Activated T-cell treated with anti-CD3 and anti-CD28 coated beads for 4 hours (primary cell): ENCODE results near the gene BAZ2A.
A peak's percentile ranks its signal among the peaks of the same experiment; 100 is the strongest.

ENCODE experiments used
- DNase-seq: peaks from one replicate; pipeline ENCODE4 v3.0.0-alpha.2; 2020

Gene BAZ2A

DNA sequence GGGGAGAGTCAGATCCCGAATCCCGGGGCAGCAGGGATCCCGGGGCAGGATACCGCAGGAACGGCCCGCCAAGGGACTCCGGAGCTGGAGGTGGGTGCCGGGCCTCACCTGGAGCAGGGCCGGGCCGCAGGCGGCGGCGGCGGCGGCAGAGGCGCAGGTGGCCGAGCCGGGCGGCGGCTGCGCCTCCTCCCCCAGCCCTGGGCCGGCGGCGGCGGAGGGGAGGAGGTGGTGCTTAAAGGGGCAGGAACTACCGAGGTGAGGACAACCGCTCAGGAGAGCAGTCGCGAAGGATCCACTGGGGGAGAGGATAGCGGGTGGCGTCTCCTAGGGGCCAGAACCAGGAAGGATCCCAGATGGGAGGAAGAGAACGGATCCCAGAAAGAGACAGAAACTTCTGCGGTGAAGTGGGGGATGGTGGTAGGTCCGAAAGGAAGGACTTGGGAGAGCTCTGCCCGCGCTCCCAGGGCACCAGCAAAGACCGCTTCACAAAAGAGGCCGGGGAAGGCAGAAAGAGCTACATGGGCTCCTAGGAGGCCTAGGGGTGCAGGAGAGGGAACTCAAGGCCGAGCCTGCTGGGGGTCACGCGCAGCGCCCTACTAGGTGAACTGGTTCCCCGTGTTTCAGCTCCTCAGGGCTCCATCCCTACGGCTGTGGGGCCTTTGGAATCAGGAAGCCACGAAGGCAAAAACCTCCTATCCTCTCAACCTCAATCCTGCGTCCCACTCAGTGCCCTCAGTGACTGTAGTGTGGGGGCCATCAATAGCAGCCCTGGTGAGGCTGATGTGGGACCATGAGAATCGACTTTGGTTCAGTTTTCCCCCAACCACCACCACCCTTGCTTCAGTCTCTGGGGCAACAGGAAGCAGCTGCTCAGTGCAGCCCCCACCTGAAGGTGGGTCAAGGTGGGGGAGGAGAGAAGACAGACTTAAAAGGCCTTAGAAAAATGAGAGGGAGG, 5.0 kb upstream of the BAZ2A start:
- peak; percentile 37 for DNase-seq

DNA sequence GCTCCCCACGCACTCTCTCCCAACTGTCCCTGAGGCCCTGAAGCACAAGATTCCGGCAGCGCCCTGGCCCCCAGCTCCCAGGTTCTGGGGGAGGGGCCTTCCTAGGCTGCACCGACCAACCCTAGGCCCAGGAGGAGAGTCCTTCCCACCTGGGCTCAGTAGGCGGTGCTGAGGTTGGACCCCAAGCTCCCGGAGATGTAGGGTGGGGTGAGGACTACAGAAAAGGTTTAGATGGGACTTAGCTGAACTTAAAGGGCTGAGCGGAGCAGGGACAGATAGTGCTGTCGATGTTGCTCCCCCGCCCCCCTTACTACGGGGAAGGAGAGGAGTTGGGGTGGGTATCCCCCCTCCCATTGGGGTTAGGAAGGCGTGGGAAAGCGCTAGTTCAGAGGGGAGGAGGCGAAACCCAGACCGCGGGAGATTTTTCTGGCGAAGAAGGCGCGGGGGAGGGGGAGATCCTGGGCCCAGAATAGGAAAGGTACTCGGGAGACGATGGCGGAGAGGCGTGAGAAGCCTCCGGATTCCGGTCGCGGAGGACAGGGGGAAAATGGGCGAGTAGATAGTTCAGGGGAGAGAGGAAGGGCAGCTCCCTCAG, 4.2 kb upstream of the BAZ2A start:
- peak; percentile 21 for DNase-seq

DNA sequence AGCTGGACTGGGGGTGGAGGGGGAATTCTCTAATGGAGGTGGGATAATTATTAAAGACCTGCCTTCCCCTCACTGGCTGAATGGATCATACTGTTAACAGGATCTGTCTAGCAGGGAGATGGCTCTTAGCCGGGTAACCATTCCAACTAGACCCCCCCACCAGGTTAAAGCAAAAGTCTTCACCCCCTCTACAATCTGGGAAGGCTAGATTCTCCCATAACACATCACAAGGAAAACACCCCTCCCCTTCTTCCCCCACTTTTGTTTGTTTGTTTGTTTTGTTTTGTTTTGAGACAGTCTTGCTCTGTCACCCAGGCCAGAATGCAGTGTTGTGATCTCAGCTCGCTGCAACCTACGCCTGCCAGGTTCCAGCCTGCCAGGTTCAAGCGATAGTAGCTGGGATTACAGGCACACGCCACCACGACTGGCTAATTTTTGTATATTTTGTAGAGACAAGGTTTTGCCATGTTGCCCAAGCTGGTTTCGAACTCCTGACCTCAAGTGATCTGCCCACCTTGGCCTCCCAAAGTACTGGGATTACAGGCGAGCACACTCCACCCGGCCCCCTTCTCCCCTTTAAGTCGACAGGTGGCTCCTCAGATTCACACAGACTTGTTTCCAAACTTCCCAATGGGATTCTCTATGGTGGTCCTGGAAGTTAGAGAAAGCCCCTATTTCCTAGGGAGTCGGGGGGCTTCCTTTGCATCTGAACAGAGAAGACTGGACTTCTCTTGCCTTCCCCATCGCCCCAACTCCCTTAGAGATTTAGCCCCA, 3.5 kb upstream of the BAZ2A start:
- no peak for DNase-seq

DNA sequence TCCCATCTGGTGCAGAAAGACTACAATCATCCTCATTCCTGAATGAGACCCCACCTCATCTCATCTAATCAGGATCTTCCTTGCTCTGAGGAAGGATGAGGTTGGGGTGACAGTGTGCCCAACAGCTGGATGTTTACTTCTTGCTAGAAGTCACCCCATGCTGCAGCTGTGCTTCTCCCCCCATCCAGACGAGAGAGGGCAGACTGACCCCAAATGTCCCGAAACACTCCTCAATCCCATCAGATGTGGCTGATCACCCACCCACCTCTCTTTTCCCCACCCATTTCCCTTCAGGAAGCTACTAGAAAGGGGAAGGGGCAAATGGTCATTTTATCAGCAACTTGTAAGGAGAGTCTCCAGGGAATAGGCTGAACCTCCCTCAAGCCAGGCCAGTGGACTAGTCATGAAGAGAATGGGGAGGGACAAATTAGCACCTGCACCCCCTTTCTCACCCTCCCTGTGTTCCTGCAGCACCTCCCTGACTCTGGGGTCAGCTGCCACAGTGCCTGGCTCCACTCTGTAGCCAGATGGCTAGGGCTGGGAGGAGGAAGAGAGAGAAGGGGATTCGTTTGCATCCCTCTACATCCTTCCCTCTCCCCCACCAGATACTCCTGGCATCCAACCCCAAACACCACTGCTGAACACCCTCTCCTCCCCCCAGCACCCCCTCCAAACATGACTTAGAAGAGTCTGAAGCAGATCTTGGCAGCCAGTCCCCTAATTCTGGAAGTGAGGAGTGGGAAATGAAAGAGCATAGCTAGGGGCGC, 2.8 kb upstream of the BAZ2A start:
- DNase-seq: no peak

DNA sequence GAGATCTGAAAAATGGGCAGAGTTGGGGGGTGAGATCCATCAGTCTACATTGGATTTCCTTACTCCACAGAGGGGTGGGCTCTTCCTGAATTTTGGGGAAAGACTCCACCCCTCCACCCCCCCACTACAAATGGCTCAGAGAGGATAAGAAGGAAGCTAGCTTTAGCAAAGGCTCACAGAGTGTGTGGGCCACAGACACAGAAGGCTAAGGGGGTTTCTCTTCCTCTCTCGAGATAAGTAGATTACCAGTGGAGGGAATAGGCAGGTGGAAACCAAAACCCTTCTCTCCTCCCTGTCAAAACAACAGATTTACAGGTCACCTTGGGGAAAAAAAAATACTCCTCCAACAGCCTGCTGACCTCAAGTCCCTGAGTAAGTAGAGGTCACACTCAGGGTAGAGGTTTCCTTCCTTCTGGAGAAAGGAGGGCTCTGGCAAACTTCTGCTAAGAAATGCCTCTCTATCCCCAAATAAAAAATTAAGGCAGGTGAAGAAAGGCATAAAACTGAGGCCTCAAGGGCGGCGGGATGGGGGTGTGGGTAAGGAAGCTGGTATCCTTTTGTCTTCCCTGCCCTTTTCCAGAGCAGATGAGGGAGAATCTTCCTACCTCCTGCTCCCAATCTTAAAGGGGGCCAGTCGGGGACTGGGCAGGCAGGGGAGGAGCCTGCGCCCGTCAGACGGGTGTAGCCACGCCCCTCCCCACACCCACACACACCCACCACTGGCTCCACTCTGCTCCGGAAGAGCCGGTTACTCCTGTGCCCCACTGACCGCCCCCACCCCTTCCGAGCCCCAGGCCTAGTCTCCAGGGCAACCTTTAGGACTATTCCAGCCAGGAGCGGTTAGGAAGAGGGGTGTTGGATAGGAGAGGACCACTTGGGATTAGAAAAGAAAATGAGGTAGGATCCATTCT, 1.9 kb upstream of the BAZ2A start:
- peak; percentile 60 for DNase-seq

DNA sequence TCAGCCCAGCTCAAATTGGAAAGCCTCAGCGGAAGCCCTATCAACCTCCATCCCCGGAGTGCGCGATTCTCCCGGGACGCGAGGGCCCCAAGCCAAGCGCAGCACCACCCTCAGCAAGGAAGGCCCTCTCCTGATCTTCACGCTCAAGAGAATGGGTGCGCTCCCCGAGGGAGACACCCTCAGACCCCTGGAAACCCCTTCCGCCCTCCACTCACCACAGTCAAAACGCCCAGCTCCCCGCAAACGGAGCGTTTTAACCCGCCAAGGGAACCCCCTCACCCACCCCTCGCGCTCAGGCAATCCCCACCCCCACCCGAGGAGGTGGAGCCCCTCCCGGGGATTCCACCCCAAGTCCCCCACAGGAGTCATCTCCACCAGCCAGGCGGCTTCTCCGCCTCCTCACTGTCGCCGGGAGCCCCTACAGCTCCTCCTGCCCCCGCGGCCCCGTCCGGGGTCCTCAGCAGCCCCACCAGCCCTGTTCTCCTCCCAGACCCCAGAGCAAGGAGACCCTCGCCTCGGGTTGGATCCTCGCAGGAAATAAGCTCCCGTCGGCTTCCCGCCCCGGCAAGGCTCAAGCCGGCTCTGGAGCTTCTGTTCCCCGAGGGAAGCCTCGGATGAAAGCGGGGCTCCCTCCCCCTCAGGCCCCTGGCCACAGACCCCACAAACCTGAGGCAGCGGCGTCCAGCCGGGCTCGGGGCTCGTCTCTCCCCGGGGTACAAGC, 507 bp downstream of the BAZ2A start:
- DNase-seq: peak; percentile 33

DNA sequence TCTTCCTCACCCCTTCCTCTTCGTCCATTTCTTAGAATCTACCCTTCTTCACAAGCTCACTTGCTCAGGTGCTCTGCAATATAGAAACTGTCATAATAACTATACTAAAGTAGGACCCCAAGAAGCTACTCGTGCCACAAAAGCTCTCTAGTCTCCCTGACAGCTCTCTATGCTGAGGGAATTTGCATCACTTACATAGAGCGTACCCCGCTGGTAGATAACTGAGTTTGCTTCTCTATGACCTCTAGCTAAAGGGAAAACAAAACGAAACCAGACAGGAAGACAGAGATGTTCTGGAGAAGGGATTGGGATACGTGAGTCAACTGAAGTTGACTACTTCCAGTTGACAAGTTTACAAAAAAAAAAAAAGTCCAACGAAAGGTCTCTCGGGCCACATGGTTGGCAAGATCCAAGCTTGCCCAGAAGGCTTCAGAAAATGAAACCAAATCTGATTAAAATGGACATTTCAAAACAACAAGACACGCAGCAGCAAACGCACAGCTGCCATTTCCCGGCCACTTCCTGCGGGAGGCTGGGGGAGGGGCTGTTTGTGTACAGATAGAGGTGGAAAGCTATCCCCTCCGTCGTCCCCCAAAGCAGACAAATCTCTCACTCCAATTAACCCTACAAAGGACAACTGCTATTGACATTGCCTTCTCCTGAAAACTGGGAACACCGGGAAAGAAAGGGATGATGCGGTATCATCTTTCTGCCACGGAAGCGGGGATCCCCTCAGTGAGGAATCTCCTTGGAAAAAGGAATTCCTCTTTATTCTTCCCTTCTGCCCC, 1.3 kb downstream of the BAZ2A start:
- DNase-seq: peak; percentile 42

DNA sequence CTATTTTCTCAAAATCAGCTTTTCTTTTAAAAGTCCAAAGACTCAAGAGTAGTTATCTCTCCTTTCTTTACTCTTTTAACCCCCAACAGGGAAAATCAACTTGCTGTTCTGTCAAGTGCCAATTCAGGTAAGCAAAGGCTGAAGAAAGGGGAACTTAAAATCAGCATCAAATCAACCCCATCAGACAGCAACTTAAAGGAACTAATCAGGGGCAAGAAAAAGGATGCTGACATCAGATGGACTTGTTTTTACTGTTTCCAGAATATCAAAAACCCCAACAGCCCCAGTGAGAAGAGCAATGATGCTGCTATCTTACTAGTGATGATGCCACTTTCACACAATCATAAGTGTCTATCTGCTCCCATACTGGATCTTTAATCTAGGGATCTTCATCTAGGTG, 3.4 kb downstream of the BAZ2A start:
- DNase-seq: no peak

DNA sequence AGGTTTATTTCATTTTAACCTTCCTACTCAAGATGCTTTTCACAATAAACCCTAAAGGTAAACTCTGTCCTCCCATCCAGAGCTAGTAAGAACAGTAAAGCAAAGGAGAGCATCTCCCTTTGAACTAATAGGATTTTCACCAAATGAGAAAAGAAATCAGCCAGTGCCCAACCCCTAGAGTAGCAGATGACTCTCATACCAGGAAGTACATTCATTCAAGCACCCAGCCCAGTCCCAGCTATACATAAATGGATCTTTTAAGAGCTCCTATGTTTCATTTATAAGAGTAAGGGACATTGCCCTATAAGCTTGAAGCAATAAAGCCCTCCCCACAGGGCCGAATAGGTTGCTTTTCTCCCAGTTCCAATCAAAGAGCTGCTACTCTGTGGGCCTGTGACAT, 7.6 kb downstream of the BAZ2A start:
- no peak for DNase-seq

DNA sequence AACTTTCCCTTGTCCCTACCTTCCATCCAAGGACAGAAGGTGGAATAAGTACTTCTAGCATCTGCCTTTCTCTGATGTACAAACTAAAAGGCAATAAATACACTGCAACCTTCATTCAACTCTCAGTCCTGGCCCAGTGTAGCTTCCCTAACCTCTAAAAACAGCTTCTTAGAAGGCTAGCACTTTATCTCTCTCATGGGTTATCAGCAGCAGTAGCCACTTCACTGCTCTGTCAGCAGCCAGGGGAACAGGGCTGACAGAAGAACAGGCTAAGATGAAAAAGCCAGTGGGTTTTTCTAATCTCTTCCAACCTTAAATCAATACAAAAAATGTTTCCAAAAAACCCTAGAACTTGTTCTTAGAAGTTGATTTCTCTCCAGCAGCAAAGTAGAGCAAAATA, 13.2 kb downstream of the BAZ2A start:
- DNase-seq: no peak

DNA sequence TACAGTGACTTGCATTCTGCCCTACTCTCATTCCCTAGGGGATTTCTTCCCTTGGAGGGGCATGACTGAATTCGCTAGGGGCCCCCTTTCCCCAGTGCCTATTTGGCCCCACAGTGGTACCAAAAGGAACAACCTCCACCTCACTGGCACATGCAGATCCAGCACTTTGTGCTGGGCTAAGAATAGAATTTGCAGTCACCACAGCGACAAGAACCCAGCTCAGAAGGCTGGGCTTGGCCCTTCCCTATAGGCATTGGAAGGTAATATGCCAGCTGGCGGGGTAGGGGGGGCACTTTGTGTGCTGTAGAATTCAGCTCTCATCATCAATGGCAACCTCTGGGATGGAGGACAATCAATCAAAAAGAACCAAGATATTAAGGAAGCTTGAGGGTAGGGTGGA, 13.9 kb downstream of the BAZ2A start:
- no peak for DNase-seq

DNA sequence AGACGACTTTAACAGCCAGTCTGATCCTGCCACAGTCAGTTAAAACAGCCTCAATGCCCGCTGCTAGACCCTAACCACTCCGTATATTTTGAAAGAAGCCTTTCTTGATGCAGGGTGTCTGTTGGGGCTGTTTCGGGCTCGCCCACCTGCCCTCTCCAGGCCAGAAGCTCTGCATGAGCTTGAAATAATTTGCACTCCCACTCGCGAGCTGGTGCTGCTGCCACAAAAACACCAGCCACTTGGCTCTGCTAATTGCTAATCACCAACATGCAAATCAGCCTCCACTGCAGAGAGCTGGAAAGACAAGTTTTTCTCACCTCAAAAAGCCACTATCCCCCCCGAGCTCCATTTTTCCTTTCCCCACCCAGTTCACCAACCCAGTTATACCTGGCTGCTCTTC, 15.5 kb downstream of the BAZ2A start:
- no peak for DNase-seq

DNA sequence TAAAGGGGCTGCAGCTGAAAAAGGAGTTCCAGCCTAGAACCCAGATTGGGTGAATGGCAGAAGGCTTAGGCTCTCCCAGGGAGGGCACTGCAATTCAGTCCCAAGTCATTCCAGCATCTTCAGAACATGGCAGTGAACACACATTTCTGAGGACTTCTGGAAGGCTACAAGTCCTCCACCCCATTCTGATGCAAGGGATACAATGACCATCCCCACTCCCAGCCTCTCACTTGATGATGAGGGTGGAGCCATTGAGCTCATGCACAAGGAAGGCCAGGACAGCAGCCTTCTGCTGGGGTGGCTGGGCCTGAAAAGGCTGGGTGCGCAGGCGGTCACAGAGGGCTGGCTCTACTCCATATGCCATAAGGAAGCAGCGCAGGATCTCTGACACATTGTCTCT, 25.8 kb downstream of the BAZ2A start:
- DNase-seq: no peak

DNA sequence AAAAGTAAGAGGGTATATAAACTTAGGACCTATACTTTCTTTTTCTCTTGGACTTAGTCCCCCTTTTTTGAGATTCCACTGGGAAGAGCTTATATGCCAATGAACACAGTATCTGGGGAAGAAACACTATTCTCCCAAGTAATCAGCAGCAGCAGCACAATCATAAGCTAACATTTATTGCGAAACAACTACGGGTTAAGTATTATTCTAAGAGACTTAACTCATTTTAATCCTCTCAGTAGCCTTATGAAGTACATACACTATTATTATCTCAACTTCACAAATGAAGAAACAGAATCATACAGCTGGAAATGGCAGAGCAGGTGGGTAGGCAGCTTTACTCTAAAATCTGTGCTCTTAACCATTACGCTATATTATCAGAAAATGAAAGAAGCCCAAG, 27.9 kb downstream of the BAZ2A start:
- no peak for DNase-seq

DNA sequence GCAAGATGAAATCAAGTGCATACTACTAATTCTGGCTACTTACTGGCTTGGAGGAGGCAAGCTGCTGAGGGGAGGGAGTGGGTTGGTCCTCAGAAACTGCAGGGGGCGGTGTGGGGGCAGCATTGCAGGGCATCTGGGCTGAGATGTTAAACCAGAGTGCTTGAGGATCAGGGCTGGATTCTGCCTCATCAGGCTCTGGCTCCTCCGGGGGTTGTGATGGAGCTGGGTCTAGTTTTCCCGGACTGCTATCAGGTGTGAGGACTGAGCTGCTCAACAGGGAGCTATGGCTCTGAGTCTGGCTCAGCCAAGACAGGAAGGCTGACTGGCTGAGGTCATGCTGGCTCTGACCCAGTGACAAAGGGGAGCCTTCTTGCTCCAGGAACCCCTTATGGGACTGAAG, 28.6 kb downstream of the BAZ2A start:
- DNase-seq: peak; percentile 7

DNA sequence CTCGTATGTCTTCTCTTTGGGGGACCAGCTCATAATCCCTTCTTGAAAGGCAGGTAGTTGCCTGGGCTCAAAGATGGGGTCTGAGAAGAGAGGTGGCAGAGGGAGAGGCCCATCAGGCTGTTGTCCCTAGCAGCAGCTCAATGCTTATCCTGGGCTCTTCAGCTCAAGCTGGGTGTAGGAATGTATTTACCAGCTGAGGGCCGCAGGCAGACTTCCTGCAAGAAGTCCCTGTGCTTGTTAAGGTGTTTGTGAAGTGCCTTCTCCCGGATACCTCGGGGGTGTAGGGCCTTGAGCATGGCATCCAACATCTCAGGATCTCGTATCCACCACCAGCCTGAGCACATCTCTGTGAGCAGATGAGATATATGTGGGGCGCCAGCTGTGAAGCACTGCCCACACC, 29.4 kb downstream of the BAZ2A start:
- DNase-seq: no peak

DNA sequence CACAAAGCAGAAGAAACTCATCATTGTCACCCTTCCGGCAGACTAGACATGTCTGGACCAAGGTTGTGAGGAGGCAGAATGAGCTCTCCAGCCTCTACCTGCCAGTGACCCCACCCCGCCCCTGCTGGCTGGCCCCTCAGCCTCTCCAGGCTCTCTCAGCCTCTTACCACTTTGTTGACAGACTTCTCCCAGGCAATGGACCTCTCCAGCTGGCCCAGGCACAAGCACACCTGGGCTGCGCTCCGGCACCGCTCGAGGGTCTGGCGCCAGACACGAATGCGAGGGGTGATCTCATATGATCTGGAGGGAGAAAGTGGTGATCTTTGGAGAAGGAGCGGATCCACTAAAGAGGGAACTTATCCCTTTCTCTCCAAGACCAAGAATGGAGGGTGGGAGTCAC, 30.3 kb downstream of the BAZ2A start:
- no peak for DNase-seq

DNA sequence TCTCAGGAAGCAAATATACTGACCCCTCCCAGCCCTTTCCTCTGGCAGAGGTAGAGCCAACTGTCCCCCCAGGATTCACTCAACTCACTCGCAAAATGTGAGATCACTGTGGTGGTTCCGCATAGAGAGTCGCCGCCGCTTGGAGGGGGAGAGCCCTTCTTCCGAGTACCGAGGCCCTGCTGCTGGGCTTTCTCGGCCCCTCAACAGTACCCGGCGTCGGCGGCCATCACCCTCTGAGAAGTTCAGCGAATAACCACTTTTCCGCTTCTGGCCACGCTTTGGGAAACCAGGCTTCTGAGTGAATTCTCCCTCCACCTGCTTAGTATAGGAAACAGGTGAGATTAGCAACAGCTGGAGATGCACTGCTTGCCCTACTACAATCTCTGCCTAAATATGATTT, 31.1 kb downstream of the BAZ2A start:
- DNase-seq: no peak

DNA sequence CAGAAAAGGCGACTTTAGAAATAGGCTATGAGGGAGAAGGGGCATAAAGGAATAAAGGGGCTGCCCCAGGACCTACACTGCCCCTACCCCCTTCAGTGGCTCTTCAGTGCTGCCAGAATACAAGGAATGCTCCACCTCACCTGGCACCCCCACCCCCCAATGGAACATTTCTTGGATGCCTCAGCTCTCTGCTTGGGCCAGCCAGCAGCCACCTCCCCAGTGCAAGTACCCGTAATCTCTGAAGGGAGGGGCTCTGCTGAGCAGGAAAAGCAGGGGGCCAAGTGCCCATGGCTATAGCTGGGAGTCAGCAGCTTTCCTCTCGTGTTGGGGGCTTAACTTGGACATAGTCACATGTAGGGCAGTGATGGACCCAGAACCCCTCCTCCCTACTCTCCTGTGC, 33.3 kb downstream of the BAZ2A start:
- DNase-seq: no peak

DNA sequence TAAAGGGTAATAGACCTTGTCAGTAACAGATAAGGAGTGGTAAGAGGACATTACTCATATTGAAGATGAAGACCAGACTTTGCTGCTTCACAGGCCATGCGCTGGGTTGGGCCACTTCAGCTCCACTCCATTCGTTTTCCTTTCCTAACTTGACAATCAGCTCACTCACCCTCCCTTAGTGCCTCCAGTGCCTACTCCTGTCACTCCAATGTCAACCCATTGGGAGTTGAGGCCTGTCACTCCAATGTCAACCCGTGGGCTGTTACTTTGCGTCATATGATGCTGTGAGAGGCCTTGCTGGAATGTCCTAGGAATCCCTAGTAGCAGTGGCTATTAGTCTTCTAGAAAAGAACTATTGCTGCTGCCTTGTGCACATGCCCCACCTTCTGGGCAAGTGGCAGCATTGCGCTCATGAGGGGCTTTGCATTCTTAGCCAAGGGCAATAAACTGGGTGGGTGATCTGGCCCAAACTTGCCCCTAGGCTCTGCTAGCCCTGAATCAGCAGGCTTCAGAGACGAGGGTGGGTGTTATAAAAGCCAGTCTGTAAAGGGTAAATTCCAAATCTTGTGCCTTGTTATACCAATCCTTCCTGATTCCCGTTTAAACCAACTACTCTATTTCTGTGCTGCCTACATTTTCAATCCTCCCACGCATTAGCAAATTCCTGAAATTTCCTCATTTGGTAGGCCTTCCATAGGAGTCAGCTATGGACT, 36.1 kb downstream of the BAZ2A start:
- DNase-seq: peak; percentile 60
